ENCODE results near the gene TPCN2. TPM values are rescaled to one million over a fixed set of nuclear protein-coding genes. Genes with fewer than 3 reads are reported as not detected.

TPCN2 gene
- total and polyA plus RNA-seq, 12 donors = 3.1 to 21.6 (median 10.4) TPM

- Histone ChIP-seq H3K4me1 (replicated peaks in 1 of 2) (no peaks in the 10 kb centered on the region), H3K36me3 (replicated peaks in 1 of 2) (no peaks in the 10 kb centered on the region), H3K9me3 (replicated peaks in 1 of 3) (no peaks in the 10 kb centered on the region), H3K27me3 (no peaks in the 10 kb centered on the region), H3K27ac (no peak overlapping the region), H3K4me3 (no peak overlapping the region)
- intact Hi-C loops (cut with DNase I) = no loop called here
- no peak for TF ChIP-seq CTCF (IDR thresholded peaks at IDR 0.05)
- no peak for TF ChIP-seq POLR2A (IDR thresholded peaks at IDR 0.05)
- DNase-seq = no peak
- 67 to 79% (median 73%) methylated on average over 9 of the region's 9 CpGs for WGBS, 4 donors
Observed at GRCh38 chr11:69027704-69028372, 20.9 kb upstream of the TPCN2 start.

GRCh38 chr11:69030301-69030700 lies 18.4 kb upstream of the TPCN2 start:
- intact Hi-C loops (cut with DNase I) = no loop called here
- DNase-seq = no peak
- no peak overlapping the region for H3K27ac ChIP-seq
- no peaks in the 10 kb centered on the region for H3K9me3 ChIP-seq (replicated peaks in 1 of 3)
- TF ChIP-seq CTCF (IDR thresholded peaks at IDR 0.05) (no peak), POLR2A (IDR thresholded peaks at IDR 0.05) (no peak)
- 58 to 79% (median 65%) methylated on average over 6 of the region's 6 CpGs for WGBS, 4 donors
- no peak overlapping the region for H3K4me3 ChIP-seq
- H3K27me3 ChIP-seq = no peaks in the 10 kb centered on the region
- H3K36me3 ChIP-seq (replicated peaks in 1 of 2) = no peaks in the 10 kb centered on the region
- no peaks in the 10 kb centered on the region for H3K4me1 ChIP-seq (replicated peaks in 1 of 2)

- TF ChIP-seq CTCF (IDR thresholded peaks at IDR 0.05) = no peak
- TF ChIP-seq POLR2A (IDR thresholded peaks at IDR 0.05) = no peak
- DNase-seq = no peak
- H3K4me3 ChIP-seq = no peak overlapping the region
- H3K27me3 ChIP-seq = no peaks in the 10 kb centered on the region
- intact Hi-C loops (cut with DNase I) = no loop called here
- 72 to 87% (median 78%) methylated on average over 7 of the region's 7 CpGs for WGBS, 4 donors
- no peaks in the 10 kb centered on the region for H3K4me1 ChIP-seq (replicated peaks in 1 of 2)
- H3K27ac ChIP-seq = no peak overlapping the region
- no peaks in the 10 kb centered on the region for H3K36me3 ChIP-seq (replicated peaks in 1 of 2)
- H3K9me3 ChIP-seq (replicated peaks in 1 of 3) = no peaks in the 10 kb centered on the region
Observed at GRCh38 chr11:69032833-69033232, 15.9 kb upstream of the TPCN2 start.

- TF ChIP-seq POLR2A (IDR thresholded peaks at IDR 0.05) (no peak), CTCF (IDR thresholded peaks at IDR 0.05) (no peak)
- H3K27ac ChIP-seq = no peak overlapping the region
- DNase-seq = no peak
- 80 to 85% (median 83%) methylated on average over 1 to 11 of the region's 11 CpGs for WGBS, 4 donors
- no peaks in the 10 kb centered on the region for H3K36me3 ChIP-seq (replicated peaks in 1 of 2)
- no peaks in the 10 kb centered on the region for H3K9me3 ChIP-seq (replicated peaks in 1 of 3)
- no peaks in the 10 kb centered on the region for H3K27me3 ChIP-seq
- intact Hi-C loops (cut with DNase I) = no loop called here
- H3K4me1 ChIP-seq (replicated peaks in 1 of 2) = no peaks in the 10 kb centered on the region
- H3K4me3 ChIP-seq = no peak overlapping the region
Observed at GRCh38 chr11:69033431-69033830, 15.3 kb upstream of the TPCN2 start.
